Epithelial cell of prostate (primary cell): ENCODE data around the gene TSEN2.

Experiments
- DNase-seq: peaks from one replicate; pipeline ENCODE4 v3.0.0-alpha.2; 2011; ENCODE audit warnings: low read depth, low spot score
- H3K27ac ChIP-seq: fragments of 450-650 bp; 2 replicates; pipeline ENCODE4 v1.5.1; 2017; ENCODE audit warnings: mild to moderate bottlenecking

TSEN2 gene

GRCh38 chr3:12578742-12579141 is 94.5 kb downstream of the TSEN2 start:
- no peak overlapping the region for H3K27ac ChIP-seq
- no peak for DNase-seq

GRCh38 chr3:12579456-12579855 is 95.2 kb downstream of the TSEN2 start:
- no peak overlapping the region for H3K27ac ChIP-seq
- no peak for DNase-seq

DNA sequence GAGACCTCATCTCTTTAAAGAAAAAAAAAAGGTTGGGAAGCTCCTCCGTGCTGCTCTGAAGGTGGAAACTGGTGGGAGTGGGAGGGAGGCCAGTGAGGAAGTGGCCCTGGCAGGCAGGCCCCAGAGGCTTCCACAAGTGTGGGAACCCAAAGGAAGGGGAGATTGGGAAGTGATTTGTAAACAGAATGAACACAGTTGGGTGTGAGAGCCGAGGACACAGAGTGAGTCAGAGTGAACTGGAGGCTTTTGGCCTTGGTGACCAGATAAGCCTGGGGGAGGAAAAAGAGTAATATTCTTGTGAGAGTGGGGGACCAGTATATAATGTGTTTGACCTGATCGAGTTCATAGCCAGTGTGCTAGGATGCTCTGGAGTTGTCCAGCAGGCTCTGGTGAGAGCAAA is 95.6 kb downstream of the TSEN2 start:
- H3K27ac ChIP-seq: no peak overlapping the region
- DNase-seq: no peak

DNA sequence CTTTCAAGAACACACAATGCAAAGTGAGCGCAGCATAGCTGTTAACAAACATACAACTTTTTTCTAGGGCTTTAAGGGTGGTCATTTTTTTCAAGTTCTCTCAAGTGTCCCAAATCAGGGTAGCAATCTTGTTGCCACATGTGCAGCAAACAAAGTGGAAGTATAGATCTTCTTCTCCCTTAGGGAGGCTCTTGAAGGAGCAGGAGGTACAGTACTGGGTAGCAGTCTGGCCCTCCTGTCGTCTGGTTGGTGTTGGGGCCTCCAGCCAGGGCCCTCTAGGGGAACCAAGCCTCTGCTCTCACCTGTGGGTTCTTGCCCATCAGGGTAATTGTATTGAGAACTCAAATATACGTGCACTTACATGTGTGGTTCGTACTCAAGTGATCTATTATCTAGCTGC is 98.5 kb downstream of the TSEN2 start:
- DNase-seq: no peak
- no peak overlapping the region for H3K27ac ChIP-seq
